ENCODE results near the gene BEND2.

GRCh38 chrX:18129690-18130089 lies 91.0 kb downstream of the BEND2 start:
- TF ChIP-seq, protein P1, sequence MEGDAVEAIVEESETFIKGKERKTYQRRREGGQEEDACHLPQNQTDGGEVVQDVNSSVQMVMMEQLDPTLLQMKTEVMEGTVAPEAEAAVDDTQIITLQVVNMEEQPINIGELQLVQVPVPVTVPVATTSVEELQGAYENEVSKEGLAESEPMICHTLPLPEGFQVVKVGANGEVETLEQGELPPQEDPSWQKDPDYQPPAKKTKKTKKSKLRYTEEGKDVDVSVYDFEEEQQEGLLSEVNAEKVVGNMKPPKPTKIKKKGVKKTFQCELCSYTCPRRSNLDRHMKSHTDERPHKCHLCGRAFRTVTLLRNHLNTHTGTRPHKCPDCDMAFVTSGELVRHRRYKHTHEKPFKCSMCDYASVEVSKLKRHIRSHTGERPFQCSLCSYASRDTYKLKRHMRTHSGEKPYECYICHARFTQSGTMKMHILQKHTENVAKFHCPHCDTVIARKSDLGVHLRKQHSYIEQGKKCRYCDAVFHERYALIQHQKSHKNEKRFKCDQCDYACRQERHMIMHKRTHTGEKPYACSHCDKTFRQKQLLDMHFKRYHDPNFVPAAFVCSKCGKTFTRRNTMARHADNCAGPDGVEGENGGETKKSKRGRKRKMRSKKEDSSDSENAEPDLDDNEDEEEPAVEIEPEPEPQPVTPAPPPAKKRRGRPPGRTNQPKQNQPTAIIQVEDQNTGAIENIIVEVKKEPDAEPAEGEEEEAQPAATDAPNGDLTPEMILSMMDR (IDR thresholded peaks at IDR 0.05; ENCODE audit: poor library complexity), result no peak
- no peak for TF ChIP-seq EZH2phosphoT487 (IDR thresholded peaks at IDR 0.05; ENCODE audit: low read depth, severe bottlenecking, unreplicated experiment)
- no peak for TF ChIP-seq EZH2 (IDR thresholded peaks at IDR 0.05; ENCODE audit: borderline replicate concordance)
